Fibroblast of lung (primary cell): ENCODE results near the gene SRPK3. TPM values are rescaled to one million over a fixed set of nuclear protein-coding genes. Genes with fewer than 3 reads are reported as not detected.

Experiments used
- DNase-seq, 2 donors: peaks; one replicate each; pipeline versions ENCODE4 v3.0.0 to v3.0.0-alpha.2; 2010; ENCODE audit warnings: low read depth in 2 of 2
- H2AFZ ChIP-seq: 2 replicates; pipeline ENCODE4 v1.5.1; 2012; ENCODE audit warnings: low read length, control low read depth, inconsistent platforms
- H3K27ac ChIP-seq: 2 replicates; pipeline ENCODE4 v1.5.1; 2011; ENCODE audit warnings: low read length, control low read depth; ENCODE audit not compliant: insufficient read depth
- H3K27me3 ChIP-seq: 2 replicates; pipeline ENCODE4 v1.5.1; 2011; ENCODE audit warnings: mild to moderate bottlenecking, low read length; ENCODE audit not compliant: control insufficient read depth, insufficient read depth
- H3K36me3 ChIP-seq: 2 replicates; pipeline ENCODE4 v1.5.1; 2011; ENCODE audit warnings: low read length; ENCODE audit not compliant: control insufficient read depth, insufficient read depth
- H3K4me1 ChIP-seq: 2 replicates; pipeline ENCODE4 v1.5.1; 2011; ENCODE audit warnings: low read length; ENCODE audit not compliant: control insufficient read depth, insufficient read depth; ENCODE audit errors: extremely low read depth
- H3K4me2 ChIP-seq: 2 replicates; pipeline ENCODE4 v1.5.1; 2011; ENCODE audit warnings: low read length, control low read depth; ENCODE audit not compliant: insufficient read depth; ENCODE audit errors: extremely low read depth
- H3K4me3 ChIP-seq, 4 experiments: fragments of 200-600 bp in 1 of 4; sonication (generic) in 1 of 4; replicated peaks in 1 of 4; 2 replicates each; pipeline ENCODE4 v1.5.1; 2011 to 2016; ENCODE audit warnings: low read length in 4 of 4, low read depth in 3 of 4, mild to moderate bottlenecking in 3 of 4, control low read depth in 2 of 4, inconsistent platforms in 1 of 4, mixed read lengths in 1 of 4; ENCODE audit not compliant: insufficient read depth in 1 of 4; ENCODE audit errors: control extremely low read depth in 1 of 4
- H3K79me2 ChIP-seq: 2 replicates; pipeline ENCODE4 v1.5.1; 2012; ENCODE audit warnings: mild to moderate bottlenecking, low read length, inconsistent platforms; ENCODE audit not compliant: control insufficient read depth, insufficient read depth
- H3K9ac ChIP-seq: 2 replicates; pipeline ENCODE4 v1.5.1; 2011; ENCODE audit warnings: mild to moderate bottlenecking, low read length, control low read depth; ENCODE audit not compliant: insufficient read depth
- H3K9me3 ChIP-seq: 2 replicates; pipeline ENCODE4 v1.5.1; 2012; ENCODE audit warnings: low read depth, low read length; ENCODE audit not compliant: control insufficient read depth, insufficient read depth
- H4K20me1 ChIP-seq: 2 replicates; pipeline ENCODE4 v1.5.1; 2011; ENCODE audit warnings: low read length; ENCODE audit not compliant: control insufficient read depth, insufficient read depth; ENCODE audit errors: extremely low read depth
- EZH2 ChIP-seq: IDR thresholded peaks from 2 replicates; pipeline ENCODE4 v1.5.1; 2012; ENCODE audit warnings: low read length, control low read depth, mild to moderate bottlenecking; ENCODE audit errors: missing control alignments
- polyA plus RNA-seq, 2 donors: library from polyadenylated mRNA; depleted of rRNA in 1 of 2; stranded (reverse) in 1 of 2; unstranded in 1 of 2; fragments of >200 nt; gene quantifications; 2 replicates each; pipeline ENCODE4 v1.2.1, GENCODE V29; 2011 to 2012; ENCODE audit warnings: missing spikeins in 1 of 2
- total RNA-seq: library from RNA; depleted of rRNA; stranded (reverse); fragments of >200 nt; gene quantifications from 2 replicates; pipeline ENCODE4 v1.2.1, GENCODE V29; 2014
- TF ChIP-seq, protein P1 (sequence below), 2 donors: IDR thresholded peaks in 1 of 2; conservative IDR thresholded peaks in 1 of 2; 1 replicate in 1 of 2; 2 replicates in 1 of 2; pipeline ENCODE4 v1.5.1; 2011 to 2012; ENCODE audit warnings: low read length in 2 of 2, control low read depth in 1 of 2, inconsistent platforms in 1 of 2, low read depth in 1 of 2, mild to moderate bottlenecking in 1 of 2

Gene SRPK3
- total and polyA plus RNA-seq, 2 donors (not counting 1 experiment from before 2014, with no cell fraction given): 0.40 to 0.83 TPM

- H3K27me3 ChIP-seq: no peaks in the 10 kb centered on the region
- no peak for TF ChIP-seq EZH2
- TF ChIP-seq, protein P1, sequence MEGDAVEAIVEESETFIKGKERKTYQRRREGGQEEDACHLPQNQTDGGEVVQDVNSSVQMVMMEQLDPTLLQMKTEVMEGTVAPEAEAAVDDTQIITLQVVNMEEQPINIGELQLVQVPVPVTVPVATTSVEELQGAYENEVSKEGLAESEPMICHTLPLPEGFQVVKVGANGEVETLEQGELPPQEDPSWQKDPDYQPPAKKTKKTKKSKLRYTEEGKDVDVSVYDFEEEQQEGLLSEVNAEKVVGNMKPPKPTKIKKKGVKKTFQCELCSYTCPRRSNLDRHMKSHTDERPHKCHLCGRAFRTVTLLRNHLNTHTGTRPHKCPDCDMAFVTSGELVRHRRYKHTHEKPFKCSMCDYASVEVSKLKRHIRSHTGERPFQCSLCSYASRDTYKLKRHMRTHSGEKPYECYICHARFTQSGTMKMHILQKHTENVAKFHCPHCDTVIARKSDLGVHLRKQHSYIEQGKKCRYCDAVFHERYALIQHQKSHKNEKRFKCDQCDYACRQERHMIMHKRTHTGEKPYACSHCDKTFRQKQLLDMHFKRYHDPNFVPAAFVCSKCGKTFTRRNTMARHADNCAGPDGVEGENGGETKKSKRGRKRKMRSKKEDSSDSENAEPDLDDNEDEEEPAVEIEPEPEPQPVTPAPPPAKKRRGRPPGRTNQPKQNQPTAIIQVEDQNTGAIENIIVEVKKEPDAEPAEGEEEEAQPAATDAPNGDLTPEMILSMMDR (conservative IDR thresholded peaks at IDR 0.05 in 1 of 2, IDR thresholded peaks at IDR 0.05 in 1 of 2; ENCODE audit: low read depth in 1 of 2, low read length in 2 of 2): no peak
- H3K79me2 ChIP-seq: no peaks in the 10 kb centered on the region
- no peak overlapping the region for H3K4me2 ChIP-seq
- no peaks in the 10 kb centered on the region for H3K36me3 ChIP-seq
- no peaks in the 10 kb centered on the region for H3K4me1 ChIP-seq
- H3K4me3 ChIP-seq: no peak overlapping the region
- H3K9ac ChIP-seq: no peak overlapping the region
- H3K27ac ChIP-seq: no peak overlapping the region
- H3K9me3 ChIP-seq: no peaks in the 10 kb centered on the region
- DNase-seq: no peak
- no peak overlapping the region for H2AFZ ChIP-seq
- H4K20me1 ChIP-seq: no peaks in the 10 kb centered on the region
Observed at GRCh38 chrX:153804621-153805020, 23.8 kb downstream of the SRPK3 start.

DNA sequence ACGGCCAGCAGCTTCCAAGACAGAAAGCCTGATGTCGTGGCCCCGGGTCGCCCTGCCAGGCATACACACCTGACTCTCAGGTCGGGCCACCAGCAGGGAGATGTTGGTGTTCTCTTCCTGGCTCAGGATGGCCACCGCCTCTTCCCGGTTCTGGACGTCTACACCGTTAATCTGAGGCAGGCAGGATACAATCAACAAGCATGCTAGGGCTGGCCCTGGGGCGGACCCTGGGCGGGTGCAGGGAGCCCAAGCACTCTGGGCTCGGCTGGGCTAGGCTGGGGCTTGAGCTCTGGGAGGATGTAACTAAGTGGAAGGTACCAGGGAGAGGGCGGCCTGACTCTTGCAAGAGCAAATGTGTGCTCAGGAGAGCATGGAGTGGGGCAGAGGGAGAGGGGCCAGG is 24.6 kb downstream of the SRPK3 start:
- Histone ChIP-seq H2AFZ (no peak overlapping the region), H3K9me3 (no peaks in the 10 kb centered on the region), H3K36me3 (no peaks in the 10 kb centered on the region), H3K27ac (no peak overlapping the region), H3K27me3 (no peaks in the 10 kb centered on the region), H3K4me1 (no peaks in the 10 kb centered on the region), H3K4me2 (no peak overlapping the region), H3K9ac (no peak overlapping the region), H3K4me3 (no peak overlapping the region), H4K20me1 (no peaks in the 10 kb centered on the region), H3K79me2 (no peaks in the 10 kb centered on the region)
- TF ChIP-seq, protein P1 (conservative IDR thresholded peaks at IDR 0.05 in 1 of 2, IDR thresholded peaks at IDR 0.05 in 1 of 2; ENCODE audit: low read depth in 1 of 2, low read length in 2 of 2): no peak
- no peak for TF ChIP-seq EZH2
- no peak for DNase-seq

- H3K9me3 ChIP-seq: no peaks in the 10 kb centered on the region
- no peak for TF ChIP-seq EZH2
- TF ChIP-seq, protein P1 (conservative IDR thresholded peaks at IDR 0.05 in 1 of 2, IDR thresholded peaks at IDR 0.05 in 1 of 2; ENCODE audit: low read depth in 1 of 2, low read length in 2 of 2): no peak
- H4K20me1 ChIP-seq: no peaks in the 10 kb centered on the region
- no peak for DNase-seq
- H3K4me2 ChIP-seq: no peak overlapping the region
- no peak overlapping the region for H3K27ac ChIP-seq
- no peaks in the 10 kb centered on the region for H3K36me3 ChIP-seq
- H3K9ac ChIP-seq: no peak overlapping the region
- H3K79me2 ChIP-seq: no peaks in the 10 kb centered on the region
- H3K4me1 ChIP-seq: no peaks in the 10 kb centered on the region
- H2AFZ ChIP-seq: no peak overlapping the region
- no peaks in the 10 kb centered on the region for H3K27me3 ChIP-seq
- H3K4me3 ChIP-seq: no peak overlapping the region
Observed at GRCh38 chrX:153806999-153807575, 26.2 kb downstream of the SRPK3 start.
